MM.1S (cell line): ENCODE measurements around the gene DHX29.

Experiments
- DNase-seq: peaks from one replicate; pipeline ENCODE4 v3.0.0-alpha.2; 2015
- H2AFZ ChIP-seq: fragments of 300-600 bp; sonication (generic); 2 replicates; pipeline ENCODE4 v1.6.0; 2016; ENCODE audit warnings: antibody characterized with exemption, low read length
- H3F3A ChIP-seq: fragments of 300-600 bp; sonication (generic); 2 replicates; pipeline ENCODE4 v1.6.1; 2016; ENCODE audit warnings: mild to moderate bottlenecking, antibody characterized with exemption, low read length, moderate library complexity, mixed read lengths; ENCODE audit not compliant: insufficient read depth
- H3K27ac ChIP-seq: fragments of 300-600 bp; sonication (generic); 2 replicates; pipeline ENCODE4 v1.5.1; 2016; ENCODE audit warnings: mild to moderate bottlenecking, low read length
- H3K27me3 ChIP-seq: fragments of 300-600 bp; sonication (generic); replicated peaks from 2 replicates; pipeline ENCODE4 v1.6.0; 2016; ENCODE audit warnings: low read length; ENCODE audit not compliant: insufficient read depth
- H3K36me3 ChIP-seq: fragments of 300-600 bp; sonication (generic); replicated peaks from 2 replicates; pipeline ENCODE4 v1.6.1; 2016; ENCODE audit warnings: mild to moderate bottlenecking, low read length, mixed read lengths; ENCODE audit not compliant: insufficient read depth
- H3K4me1 ChIP-seq: fragments of 300-600 bp; sonication (generic); 2 replicates; pipeline ENCODE4 v1.6.1; 2016; ENCODE audit warnings: low read length, mixed read lengths
- H3K4me2 ChIP-seq: fragments of 300-600 bp; sonication (generic); 2 replicates; pipeline ENCODE4 v1.6.0; 2016; ENCODE audit warnings: low read depth, low read length
- H3K4me3 ChIP-seq: fragments of 300-600 bp; sonication (generic); 2 replicates; pipeline ENCODE4 v1.5.1; 2016; ENCODE audit warnings: low read length, mixed read lengths
- H3K79me2 ChIP-seq: fragments of 300-600 bp; sonication (generic); 2 replicates; pipeline ENCODE4 v1.6.1; 2016; ENCODE audit warnings: mixed run types, low read length, mixed read lengths
- H3K9ac ChIP-seq: fragments of 300-600 bp; sonication (generic); 2 replicates; pipeline ENCODE4 v1.6.1; 2016; ENCODE audit warnings: low read length, mixed read lengths
- H3K9me2 ChIP-seq: fragments of 300-600 bp; sonication (generic); replicated peaks from 2 replicates; pipeline ENCODE4 v1.6.1; 2016; ENCODE audit warnings: mild to moderate bottlenecking, low read length, mixed read lengths; ENCODE audit not compliant: insufficient read depth
- H3K9me3 ChIP-seq: fragments of 300-600 bp; sonication (generic); replicated peaks from 2 replicates; pipeline ENCODE4 v1.6.1; 2016; ENCODE audit warnings: mild to moderate bottlenecking, low read length, mixed read lengths; ENCODE audit not compliant: insufficient read depth
- H4K20me1 ChIP-seq: fragments of 300-600 bp; sonication (generic); 2 replicates; pipeline ENCODE4 v1.6.1; 2016; ENCODE audit warnings: mild to moderate bottlenecking, low read length, moderate library complexity, mixed read lengths; ENCODE audit not compliant: insufficient read depth
- EZH2 ChIP-seq: fragments of 300-600 bp; sonication (generic); optimal IDR thresholded peaks from 2 replicates; pipeline ENCODE3; 2017; ENCODE audit warnings: low read depth, mild to moderate bottlenecking, antibody characterized with exemption, low read length, mixed read lengths
- EZH2phosphoT487 ChIP-seq: fragments of 300-600 bp; sonication (generic); IDR thresholded peaks from 2 replicates; pipeline ENCODE4 v1.6.1; 2018; ENCODE audit warnings: antibody characterized with exemption, low read length
- TF ChIP-seq, protein P1 (sequence below): fragments of 300-600 bp; sonication (generic); IDR thresholded peaks from 2 replicates; pipeline ENCODE4 v1.5.1; 2016; ENCODE audit warnings: antibody characterized with exemption, low read length, mixed read lengths

The DHX29 gene

DNA sequence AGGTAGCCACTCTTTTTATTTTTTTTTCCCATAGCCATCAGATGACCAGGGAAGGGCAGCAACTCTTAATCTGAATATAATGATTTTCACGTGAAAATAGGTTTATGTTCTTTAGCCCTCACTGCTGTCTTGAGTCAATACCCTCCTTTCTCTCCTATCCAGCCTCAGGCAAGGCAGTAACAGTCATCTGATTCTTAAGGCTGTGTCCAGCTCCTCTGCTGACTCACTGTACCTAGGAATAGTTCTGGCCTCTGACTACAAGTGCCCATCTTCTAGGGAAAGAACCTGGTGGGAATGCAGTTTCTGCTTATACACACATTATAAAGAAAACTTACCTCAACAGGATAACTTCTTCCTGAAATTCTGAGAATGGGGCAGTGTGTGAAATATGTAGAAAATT lies 30.7 kb downstream of the DHX29 start:
- H3K9ac ChIP-seq, result no peak overlapping the region
- no peaks in the 10 kb centered on the region for H4K20me1 ChIP-seq
- no peak for DNase-seq
- TF ChIP-seq, protein P1, sequence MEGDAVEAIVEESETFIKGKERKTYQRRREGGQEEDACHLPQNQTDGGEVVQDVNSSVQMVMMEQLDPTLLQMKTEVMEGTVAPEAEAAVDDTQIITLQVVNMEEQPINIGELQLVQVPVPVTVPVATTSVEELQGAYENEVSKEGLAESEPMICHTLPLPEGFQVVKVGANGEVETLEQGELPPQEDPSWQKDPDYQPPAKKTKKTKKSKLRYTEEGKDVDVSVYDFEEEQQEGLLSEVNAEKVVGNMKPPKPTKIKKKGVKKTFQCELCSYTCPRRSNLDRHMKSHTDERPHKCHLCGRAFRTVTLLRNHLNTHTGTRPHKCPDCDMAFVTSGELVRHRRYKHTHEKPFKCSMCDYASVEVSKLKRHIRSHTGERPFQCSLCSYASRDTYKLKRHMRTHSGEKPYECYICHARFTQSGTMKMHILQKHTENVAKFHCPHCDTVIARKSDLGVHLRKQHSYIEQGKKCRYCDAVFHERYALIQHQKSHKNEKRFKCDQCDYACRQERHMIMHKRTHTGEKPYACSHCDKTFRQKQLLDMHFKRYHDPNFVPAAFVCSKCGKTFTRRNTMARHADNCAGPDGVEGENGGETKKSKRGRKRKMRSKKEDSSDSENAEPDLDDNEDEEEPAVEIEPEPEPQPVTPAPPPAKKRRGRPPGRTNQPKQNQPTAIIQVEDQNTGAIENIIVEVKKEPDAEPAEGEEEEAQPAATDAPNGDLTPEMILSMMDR, result no peak
- TF ChIP-seq EZH2, result no peak
- TF ChIP-seq EZH2phosphoT487, result no peak
- H3K4me3 ChIP-seq, result no peak overlapping the region
- no peaks in the 10 kb centered on the region for H3K4me1 ChIP-seq
- H3K79me2 ChIP-seq, result no peaks in the 10 kb centered on the region
- H3K27ac ChIP-seq, result no peak overlapping the region
- H3F3A ChIP-seq, result no peaks in the 10 kb centered on the region
- no peaks in the 10 kb centered on the region for H3K9me2 ChIP-seq
- no peaks in the 10 kb centered on the region for H3K27me3 ChIP-seq
- peaks cover 11% of the 10 kb centered on the region; the same call in 1 of the 2 replicates for H3K36me3 ChIP-seq
- H2AFZ ChIP-seq, result no peak overlapping the region
- H3K9me3 ChIP-seq, result no peaks in the 10 kb centered on the region
- H3K4me2 ChIP-seq, result no peak overlapping the region

DNA sequence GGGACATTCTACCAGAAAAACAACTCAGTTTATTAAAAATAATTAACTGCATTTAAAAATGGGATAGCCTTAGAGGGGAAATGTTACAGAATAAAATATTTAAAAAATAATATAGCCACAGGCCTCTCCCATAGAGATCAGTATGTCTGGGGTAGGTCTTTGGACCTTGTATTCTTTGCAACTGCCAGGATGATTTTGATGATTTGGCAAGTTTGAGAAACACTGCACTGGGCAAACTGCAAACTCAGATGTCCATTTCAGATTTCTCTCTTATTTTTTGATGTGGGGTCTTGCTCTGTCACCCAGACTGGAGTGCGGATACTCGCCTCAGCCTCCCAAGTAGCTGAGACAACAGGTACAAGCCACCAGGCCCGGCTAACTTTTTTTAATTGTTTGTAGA lies 49.2 kb downstream of the DHX29 start:
- H3K79me2 ChIP-seq, result no peaks in the 10 kb centered on the region
- DNase-seq, result no peak
- H3K9ac ChIP-seq, result no peak overlapping the region
- no peaks in the 10 kb centered on the region for H3K9me3 ChIP-seq
- no peak overlapping the region for H3K27ac ChIP-seq
- peaks cover 3% of the 10 kb centered on the region; the same call in 1 of the 2 replicates for H3K36me3 ChIP-seq
- H3K4me1 ChIP-seq, result no peaks in the 10 kb centered on the region
- H3K9me2 ChIP-seq, result no peaks in the 10 kb centered on the region
- no peak overlapping the region for H3K4me3 ChIP-seq
- no peaks in the 10 kb centered on the region for H3K27me3 ChIP-seq
- no peaks in the 10 kb centered on the region for H4K20me1 ChIP-seq
- TF ChIP-seq, protein P1, result no peak
- H3F3A ChIP-seq, result no peaks in the 10 kb centered on the region
- H3K4me2 ChIP-seq, result no peak overlapping the region
- no peak overlapping the region for H2AFZ ChIP-seq

DNA sequence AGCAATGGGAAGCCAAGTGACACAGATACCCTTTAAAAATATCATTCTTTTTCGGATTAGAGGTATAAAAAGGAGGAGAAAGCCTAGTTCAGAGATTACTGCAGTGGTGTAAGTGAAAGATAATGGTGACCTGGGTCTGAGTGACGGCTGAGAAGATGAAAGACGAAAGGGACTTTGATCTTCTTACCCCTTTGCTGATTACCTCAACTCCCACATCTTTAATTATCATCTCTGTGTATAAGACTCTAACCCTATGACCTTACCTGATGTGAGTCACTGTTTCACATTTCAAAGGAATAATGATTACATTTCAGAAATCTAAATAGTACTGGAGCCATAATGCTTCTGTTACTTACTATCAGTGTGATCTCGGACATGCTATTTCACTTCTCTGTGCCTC lies 52.7 kb downstream of the DHX29 start:
- H3K36me3 ChIP-seq, result no peaks in the 10 kb centered on the region
- H4K20me1 ChIP-seq, result no peaks in the 10 kb centered on the region
- H3K4me1 ChIP-seq, result no peaks in the 10 kb centered on the region
- H3K4me3 ChIP-seq, result no peak overlapping the region
- no peaks in the 10 kb centered on the region for H3F3A ChIP-seq
- no peaks in the 10 kb centered on the region for H3K9me3 ChIP-seq
- no peak overlapping the region for H2AFZ ChIP-seq
- H3K4me2 ChIP-seq, result no peak overlapping the region
- TF ChIP-seq EZH2phosphoT487, result no peak
- no peak for TF ChIP-seq EZH2
- TF ChIP-seq, protein P1, result no peak
- no peaks in the 10 kb centered on the region for H3K27me3 ChIP-seq
- no peak for DNase-seq
- H3K27ac ChIP-seq, result no peak overlapping the region
- no peaks in the 10 kb centered on the region for H3K9me2 ChIP-seq
- no peaks in the 10 kb centered on the region for H3K79me2 ChIP-seq
- H3K9ac ChIP-seq, result no peak overlapping the region

DNA sequence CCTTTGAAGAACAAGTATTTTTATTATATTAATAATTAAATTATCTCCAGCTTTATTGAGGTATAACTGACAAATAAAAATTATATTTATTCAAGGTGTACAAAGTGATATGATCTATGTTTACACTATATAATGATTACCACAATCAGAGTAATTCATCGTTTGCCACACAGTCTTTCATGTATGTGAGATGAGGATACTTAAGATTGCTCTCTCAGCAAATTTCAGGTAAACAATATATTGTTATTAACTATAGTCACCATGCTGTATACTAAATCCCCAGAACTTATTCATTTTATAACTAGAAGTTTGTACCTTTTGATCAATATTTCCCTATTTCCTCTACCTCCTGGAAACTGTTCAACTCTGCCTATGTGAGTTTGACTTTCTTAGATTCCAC lies 57.4 kb downstream of the DHX29 start:
- no peaks in the 10 kb centered on the region for H3K9me2 ChIP-seq
- TF ChIP-seq, protein P1, result no peak
- TF ChIP-seq EZH2phosphoT487, result no peak
- TF ChIP-seq EZH2, result no peak

More for the DNA sequence above, 57.4 kb downstream of the DHX29 start:
- Histone ChIP-seq H3K36me3 (no peaks in the 10 kb centered on the region), H3K27ac (no peak overlapping the region), H3F3A (no peaks in the 10 kb centered on the region), H2AFZ (no peak overlapping the region), H3K9ac (no peak overlapping the region), H3K79me2 (no peaks in the 10 kb centered on the region), H3K4me1 (no peaks in the 10 kb centered on the region), H3K4me2 (no peak overlapping the region), H4K20me1 (no peaks in the 10 kb centered on the region), H3K27me3 (no peaks in the 10 kb centered on the region), H3K4me3 (no peak overlapping the region), H3K9me3 (no peaks in the 10 kb centered on the region)
- no peak for DNase-seq
